T47D (cell line): Measurements from ENCODE around the gene ZBTB16.

ENCODE experiments used
- DNase-seq, 2 experiments: peaks; one replicate each; pipeline versions ENCODE4 v3.0.0 to v3.0.0-alpha.2; 2011 to 2012; ENCODE audit warnings: low read depth in 1 of 2, low spot score in 1 of 2
- JUND ChIP-seq: IDR thresholded peaks from 2 replicates; pipeline ENCODE4 v1.6.1; 2012; ENCODE audit warnings: low read depth
- in situ Hi-C: cut with HindIII; loops from 2 replicates; pipeline ENCODE4 v1.10.0; 2016; ENCODE audit warnings: low sequenced_read_pairs, low pct_unique_long_range_greater_than_20kb

The ZBTB16 gene

DNA sequence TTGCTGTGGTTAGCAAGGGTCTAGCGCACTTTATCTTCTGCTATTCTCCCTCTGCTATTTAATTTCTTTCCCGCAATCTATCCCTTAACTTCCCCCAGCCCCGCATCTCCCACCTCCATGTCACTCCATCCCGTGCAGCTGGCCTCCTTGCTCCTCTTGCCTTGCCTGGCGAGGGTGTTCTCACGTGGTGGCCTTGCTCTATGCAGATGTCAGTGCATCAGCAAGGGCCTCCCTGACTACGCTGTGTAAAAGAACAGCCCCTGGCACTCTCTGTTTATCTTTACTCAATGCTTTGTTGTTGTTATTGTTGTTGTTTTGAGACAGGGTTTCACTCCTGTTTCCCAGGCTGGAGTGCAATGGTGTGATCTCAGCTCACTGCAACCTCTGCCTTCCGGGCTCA is 122.2 kb downstream of the ZBTB16 start:
- DNase-seq: no peak
- no peak for TF ChIP-seq JUND
- in situ Hi-C loops: no loop called here

DNA sequence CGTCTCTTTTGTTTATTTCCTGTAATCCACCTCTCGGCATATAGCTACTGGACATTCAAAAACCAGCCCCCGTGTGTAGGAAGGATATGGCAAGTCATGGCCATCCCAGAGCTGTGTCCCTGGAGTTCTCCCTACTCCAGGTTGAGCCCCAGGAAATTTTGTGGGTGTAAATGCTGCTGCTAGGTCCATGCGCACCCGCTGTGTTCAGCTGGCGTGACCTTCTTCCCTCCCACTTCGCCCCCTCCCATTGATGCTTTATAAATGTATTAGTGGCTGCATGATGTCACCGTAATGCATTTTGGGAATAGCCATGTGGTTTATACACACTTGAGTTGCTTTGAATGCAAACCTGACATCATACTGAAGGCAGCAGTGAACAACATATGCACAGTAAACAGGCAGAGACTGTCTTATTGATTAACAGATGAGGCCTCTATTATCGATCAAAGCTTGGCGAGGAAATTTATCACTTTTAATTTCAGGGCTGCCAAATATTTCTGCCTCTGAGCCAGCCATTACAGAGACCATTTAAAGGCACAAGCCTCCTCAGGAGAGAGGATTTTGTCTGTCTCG is 123.0 kb downstream of the ZBTB16 start:
- DNase-seq: no peak
- in situ Hi-C loops: no loop called here
- TF ChIP-seq JUND: no peak

DNA sequence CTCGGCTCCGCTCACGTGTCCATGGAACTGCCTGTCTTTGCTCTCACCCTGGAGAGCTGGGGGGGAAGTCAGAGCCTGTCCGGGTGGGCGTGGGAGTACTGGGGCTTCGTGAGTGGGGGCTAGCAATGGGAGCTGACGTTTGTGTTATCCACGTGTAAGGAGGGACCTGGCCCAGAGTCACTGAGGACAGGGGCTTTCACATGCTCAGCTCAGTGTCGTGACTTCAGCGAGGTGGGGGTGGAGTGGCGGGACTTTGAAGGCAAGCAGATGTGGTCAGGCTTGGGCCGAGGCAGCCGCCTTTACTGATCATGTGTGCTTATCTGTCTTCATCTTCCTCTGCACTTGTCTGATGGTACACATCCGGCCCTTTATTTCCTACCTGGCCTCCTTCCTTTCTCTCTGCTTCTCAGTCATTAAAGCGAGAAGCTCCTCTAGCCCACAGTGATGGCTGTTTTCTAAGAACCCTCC is 123.6 kb downstream of the ZBTB16 start:
- in situ Hi-C loops: no loop called here
- no peak for TF ChIP-seq JUND
- DNase-seq: no peak

DNA sequence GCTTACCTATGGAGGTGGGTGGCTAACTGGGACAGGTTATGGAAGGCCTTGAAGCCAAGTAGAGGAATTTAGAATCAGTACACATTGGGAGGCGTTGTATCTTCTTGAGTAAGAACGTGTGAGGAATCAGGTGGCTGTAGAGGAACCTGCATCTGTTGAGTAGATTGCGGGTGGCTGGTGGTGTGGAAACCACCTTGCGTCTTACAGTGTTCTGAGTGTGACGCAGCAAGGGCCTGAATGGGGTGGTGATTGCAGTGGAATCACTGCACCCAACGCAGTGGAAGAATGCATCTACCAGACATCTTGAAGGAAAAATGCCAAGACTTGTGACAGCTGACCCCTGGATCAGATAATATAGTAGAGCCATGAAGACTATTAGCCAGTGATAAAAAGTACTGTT is 125.9 kb downstream of the ZBTB16 start:
- no peak for TF ChIP-seq JUND
- no peak for DNase-seq
- in situ Hi-C loops: no loop called here

DNA sequence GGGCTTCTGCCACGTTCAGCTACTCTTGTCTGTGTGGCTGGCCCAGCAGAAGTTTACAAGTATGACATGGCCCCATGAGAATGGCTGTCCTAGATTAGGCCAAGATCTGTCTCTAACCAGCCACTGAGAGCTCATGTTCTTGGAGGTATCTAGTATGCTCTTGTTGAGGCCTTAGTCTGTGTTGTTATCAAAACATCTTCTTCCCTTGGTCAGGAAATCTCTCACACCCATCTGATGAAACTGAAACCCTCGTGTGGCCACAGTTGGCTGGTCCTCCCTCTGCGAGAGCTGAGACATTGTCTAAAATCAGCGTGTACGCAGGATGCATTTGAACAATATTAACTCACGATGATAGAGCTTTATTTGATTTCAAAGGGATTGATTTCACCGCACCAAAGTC is 127.7 kb downstream of the ZBTB16 start:
- no peak for TF ChIP-seq JUND
- in situ Hi-C loops: no loop called here
- no peak for DNase-seq

DNA sequence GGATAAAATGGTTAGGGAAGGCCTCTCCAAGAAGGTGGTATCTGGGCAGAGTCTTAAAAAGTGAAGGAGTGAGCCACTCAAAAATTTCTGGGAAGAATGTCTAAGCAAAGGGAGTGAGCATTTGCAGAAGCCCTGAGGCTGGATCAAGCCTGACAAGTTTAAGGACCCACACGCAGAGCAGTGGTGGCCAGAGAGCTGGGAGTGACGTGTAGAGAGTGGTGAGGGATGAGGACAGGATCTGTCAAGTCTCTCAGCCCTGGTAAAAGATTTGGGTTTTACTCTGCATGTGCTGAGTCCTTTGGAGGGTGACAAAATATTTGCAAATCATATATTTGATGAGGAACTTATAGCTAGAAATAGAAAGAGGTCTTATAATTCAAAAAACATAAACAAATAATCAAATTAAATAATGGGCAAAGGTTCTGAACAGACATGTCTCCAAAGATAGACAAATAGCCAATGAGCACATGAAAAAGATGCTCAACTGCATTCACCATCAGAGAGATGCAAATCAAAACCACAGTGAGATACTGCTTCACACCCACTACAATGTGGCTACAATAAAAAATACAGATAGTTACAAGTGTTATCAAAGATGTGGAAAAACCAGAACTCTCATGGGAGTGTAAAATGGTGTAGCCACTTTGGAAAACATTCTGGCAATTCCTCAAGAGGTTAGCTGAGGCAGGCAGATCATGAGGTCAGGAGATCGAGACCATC is 129.5 kb downstream of the ZBTB16 start:
- no peak for DNase-seq
- in situ Hi-C loops: no loop called here
- TF ChIP-seq JUND: no peak

DNA sequence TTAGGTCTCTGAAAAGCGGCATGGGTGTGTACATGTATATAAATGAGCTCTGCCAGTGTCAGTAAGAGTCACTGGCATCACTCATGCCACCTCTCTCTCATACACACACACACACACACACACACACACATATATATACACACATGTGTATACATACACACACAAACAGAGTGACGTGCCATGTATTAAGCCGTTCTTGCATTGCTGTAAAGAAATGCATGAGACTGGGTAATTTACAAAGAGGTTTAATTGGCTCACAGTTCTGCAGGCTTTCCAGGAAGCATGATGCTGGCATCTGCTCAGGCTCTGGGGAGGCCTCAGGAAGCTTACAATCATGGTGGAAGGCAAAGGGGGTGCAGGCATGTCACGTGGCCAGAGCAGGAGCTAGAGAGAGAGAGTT is 131.1 kb downstream of the ZBTB16 start:
- in situ Hi-C loops: no loop called here
- no peak for TF ChIP-seq JUND
- DNase-seq: no peak

DNA sequence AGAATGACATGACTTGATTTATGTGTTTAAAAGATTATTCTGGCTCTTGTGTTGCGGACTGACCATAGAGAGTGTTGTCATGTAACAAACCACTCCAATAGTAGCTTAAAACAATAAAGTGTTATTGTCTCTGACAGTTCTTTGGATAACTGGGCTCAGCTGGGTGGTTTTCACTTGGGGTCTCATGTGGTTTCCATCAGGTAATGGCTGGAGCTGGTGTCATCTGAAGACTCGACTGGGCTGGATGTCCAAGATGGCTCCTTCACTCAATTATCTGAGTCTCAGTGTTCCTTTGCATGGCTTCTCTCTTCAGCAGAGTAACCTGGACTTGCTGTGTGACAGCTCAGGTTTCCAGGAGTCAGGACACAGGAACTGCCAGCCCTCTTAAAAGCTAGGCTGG is 132.4 kb downstream of the ZBTB16 start:
- no peak for DNase-seq
- no peak for TF ChIP-seq JUND
- in situ Hi-C loops: no loop called here

DNA sequence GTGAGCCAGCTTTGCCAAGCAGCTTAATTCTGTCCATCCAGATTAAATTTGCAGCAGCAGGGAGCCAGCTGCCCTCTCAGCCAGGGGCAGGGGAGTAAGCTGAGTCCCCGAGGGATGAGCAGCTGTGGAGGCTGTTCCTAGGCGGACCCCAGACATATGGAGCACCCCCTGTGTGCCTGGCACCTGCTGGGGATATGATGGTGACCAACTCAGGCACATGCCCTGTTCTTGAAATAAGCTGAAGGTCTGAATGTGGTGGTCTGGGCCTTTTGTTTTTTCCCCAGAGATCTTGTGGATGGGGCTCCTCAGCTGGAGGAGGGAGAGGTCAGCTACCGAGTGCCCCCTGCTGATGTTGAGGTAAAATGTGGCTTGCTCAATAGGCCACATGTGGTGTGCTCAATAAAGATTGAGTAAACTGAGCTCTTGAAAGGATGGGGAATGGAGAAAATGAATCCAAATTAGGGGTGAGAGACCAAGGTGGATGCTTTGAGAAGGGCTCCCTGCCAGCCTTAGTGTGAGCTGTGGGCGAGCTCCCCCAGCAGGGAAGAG is 133.4 kb downstream of the ZBTB16 start:
- in situ Hi-C loops: no loop called here
- TF ChIP-seq JUND: no peak
- DNase-seq: no peak

DNA sequence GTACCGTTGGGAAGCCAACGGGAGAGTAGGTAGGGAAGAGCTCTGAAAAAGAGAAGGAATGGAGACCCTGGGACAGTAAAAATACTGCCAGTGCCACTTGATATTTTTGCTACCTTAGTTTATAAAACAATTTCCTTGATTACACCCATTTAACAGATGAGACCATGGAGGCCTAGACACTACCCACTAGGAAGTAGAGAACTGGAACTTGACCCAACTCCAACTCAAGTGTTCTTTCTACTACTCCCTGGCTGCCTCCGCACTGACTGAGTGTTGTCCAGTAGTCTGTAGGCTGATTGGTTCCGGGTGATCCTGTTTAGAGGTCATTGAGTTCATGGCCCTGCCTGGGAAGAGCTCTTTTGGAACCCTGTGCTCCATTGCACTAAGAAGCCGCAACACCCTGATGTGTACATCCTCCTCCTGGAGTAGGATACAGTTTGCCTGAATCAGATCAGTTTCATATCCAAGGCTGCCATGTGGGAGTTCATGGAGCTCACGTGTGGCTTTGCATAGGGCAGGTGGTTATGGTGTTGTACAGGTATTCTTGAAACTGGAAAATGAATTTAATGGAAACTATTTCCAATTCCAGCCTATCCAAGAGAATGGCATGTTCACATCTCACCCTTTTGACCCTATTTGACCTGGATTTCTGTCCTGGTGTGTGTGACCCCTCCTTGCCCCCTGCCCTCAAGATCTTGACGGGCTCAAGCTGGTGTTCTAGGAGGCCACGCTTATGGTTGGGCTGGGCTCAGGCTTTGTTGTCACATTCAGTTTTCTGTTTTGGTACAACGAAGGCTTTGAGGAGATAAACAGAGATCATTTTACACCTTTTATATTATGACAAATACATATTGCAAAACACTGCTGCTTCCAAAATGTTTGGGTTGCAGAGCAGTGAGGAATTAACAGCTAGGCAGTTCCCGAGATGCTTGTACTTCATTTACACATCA is 134.5 kb downstream of the ZBTB16 start:
- no peak for DNase-seq
- TF ChIP-seq JUND: no peak
- in situ Hi-C loops: no loop called here

DNA sequence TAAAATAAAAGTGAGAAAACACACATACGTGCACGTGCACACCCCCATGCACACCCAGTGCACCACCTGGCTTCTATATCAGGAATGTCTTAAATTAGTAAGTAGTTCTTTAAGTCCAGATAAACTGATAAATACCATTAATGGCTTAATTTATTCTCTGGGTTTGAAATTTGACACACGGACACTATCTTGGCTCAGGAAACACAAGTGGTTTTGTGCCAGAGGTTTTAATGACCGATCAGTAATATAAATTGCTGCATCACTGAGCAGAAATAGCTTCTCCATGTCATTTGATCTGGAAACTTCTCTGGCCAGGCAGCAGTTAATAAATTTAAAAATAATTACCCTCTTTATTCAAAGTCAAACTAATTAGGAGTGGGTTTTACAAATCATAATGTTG is 135.2 kb downstream of the ZBTB16 start:
- DNase-seq: no peak
- no peak for TF ChIP-seq JUND
- in situ Hi-C loops: no loop called here

DNA sequence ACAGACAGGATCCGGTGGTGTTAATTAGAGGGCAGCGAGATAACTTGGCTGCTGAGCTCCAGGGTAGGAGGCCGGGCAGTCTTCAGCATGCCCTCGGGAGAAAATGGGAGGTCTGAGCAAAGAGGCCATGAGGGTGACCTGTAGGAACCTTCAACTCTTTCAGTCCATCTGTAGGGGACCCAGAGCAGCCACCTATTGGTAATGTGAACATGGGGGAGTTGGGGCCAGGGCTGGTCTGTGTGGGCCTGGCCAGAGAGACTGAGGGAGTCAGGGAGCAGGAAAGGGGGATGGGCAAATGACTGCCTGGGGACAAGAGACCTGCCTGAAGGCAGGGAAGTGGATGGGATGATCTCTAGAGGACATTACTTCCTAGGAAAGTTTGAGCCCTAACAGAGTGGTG is 135.6 kb downstream of the ZBTB16 start:
- in situ Hi-C loops: no loop called here
- no peak for TF ChIP-seq JUND
- no peak for DNase-seq
